ENCODE results near the gene FANCB.

The FANCB gene

GRCh38 chrX:14832586-14832985 lies 40.3 kb downstream of the FANCB start:
- H3K9me3 ChIP-seq (replicated peaks in 1 of 2; ENCODE audit: control insufficient read depth in 2 of 2, insufficient read depth in 1 of 2, low read depth in 1 of 2, low read length in 2 of 2), result no peaks in the 10 kb centered on the region
- H3K27me3 ChIP-seq (ENCODE audit: control insufficient read depth in 3 of 3, insufficient read depth in 3 of 3, low read depth in 1 of 3, low read length in 3 of 3), result no peaks in the 10 kb centered on the region
- peaks cover 0 to 15% of the 10 kb centered on the region in 2 donors for H3K36me3 ChIP-seq (replicated peaks in 1 of 2; ENCODE audit: control insufficient read depth in 2 of 2, insufficient read depth in 2 of 2, low read length in 2 of 2)
- H3K4me2 ChIP-seq (ENCODE audit: insufficient read depth, low read length, poor library complexity, severe bottlenecking), result no peak overlapping the region
- no peak overlapping the region for H2BK120ac ChIP-seq (ENCODE audit: low read depth, low read length)
- no peak overlapping the region for H3K27ac ChIP-seq (replicated peaks; ENCODE audit: low read length)
- no peak for DNase-seq (ENCODE audit: low spot score)
- H4K8ac ChIP-seq (ENCODE audit: low read depth, low read length), result no peak overlapping the region
- H2BK5ac ChIP-seq (ENCODE audit: low read length), result no peak overlapping the region
- no peak overlapping the region for H3K18ac ChIP-seq (ENCODE audit: low read length)
- H3K23ac ChIP-seq (ENCODE audit: low read depth, low read length, poor library complexity), result no peak overlapping the region
- no peak overlapping the region for H2BK12ac ChIP-seq (ENCODE audit: low read length)
- no peak overlapping the region for H2AFZ ChIP-seq (ENCODE audit: low read length)
- no peak overlapping the region for H2AK5ac ChIP-seq (ENCODE audit: low read depth, low read length)
- H3K4ac ChIP-seq (ENCODE audit: low read length), result no peak overlapping the region
- H4K91ac ChIP-seq (ENCODE audit: low read depth, low read length, poor library complexity), result no peak overlapping the region
- H2BK15ac ChIP-seq (ENCODE audit: low read length), result no peak overlapping the region
- no peaks in the 10 kb centered on the region for H3K4me1 ChIP-seq (ENCODE audit: control insufficient read depth in 2 of 2, insufficient read depth in 1 of 2, low read depth in 1 of 2, low read length in 2 of 2)
- H3K14ac ChIP-seq (ENCODE audit: low read length), result no peak overlapping the region
- H3K4me3 ChIP-seq (ENCODE audit: low read length in 2 of 2), result no peak overlapping the region
- no peak overlapping the region for H3K9ac ChIP-seq (ENCODE audit: low read depth, low read length, poor library complexity)
- H3K79me1 ChIP-seq (ENCODE audit: low read depth, low read length), result no peaks in the 10 kb centered on the region

DNA sequence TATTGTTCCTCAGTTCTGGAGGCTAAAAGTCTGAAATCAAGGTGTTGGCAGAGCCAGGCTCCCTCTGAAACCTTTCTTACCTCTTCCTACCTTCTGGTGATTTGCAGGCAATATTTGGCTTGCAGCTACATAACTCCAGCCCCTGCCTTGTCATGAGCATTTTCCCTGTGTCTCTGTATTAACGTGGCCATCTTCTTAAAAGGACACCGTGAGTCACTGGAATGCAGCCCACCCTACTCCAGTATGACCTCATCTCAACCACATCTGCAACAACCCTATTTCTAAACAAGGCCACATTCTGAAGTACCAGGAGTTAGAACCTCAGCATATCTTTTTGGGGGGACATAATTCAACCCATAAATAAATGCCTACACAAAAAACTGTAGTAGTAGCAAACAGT lies 40.7 kb downstream of the FANCB start:
- Histone ChIP-seq H3K79me1 (ENCODE audit: low read depth, low read length) (no peaks in the 10 kb centered on the region), H2BK15ac (ENCODE audit: low read length) (no peak overlapping the region), H3K4ac (ENCODE audit: low read length) (no peak overlapping the region), H2AFZ (ENCODE audit: low read length) (no peak overlapping the region), H3K9me3 (replicated peaks in 1 of 2; ENCODE audit: control insufficient read depth in 2 of 2, insufficient read depth in 1 of 2, low read depth in 1 of 2, low read length in 2 of 2) (no peaks in the 10 kb centered on the region), H4K8ac (ENCODE audit: low read depth, low read length) (no peak overlapping the region), H3K36me3 (replicated peaks in 1 of 2; ENCODE audit: control insufficient read depth in 2 of 2, insufficient read depth in 2 of 2, low read length in 2 of 2) (peaks cover 0 to 15% of the 10 kb centered on the region in 2 donors), H3K27ac (replicated peaks; ENCODE audit: low read length) (no peak overlapping the region), H2BK120ac (ENCODE audit: low read depth, low read length) (no peak overlapping the region), H3K4me1 (ENCODE audit: control insufficient read depth in 2 of 2, insufficient read depth in 1 of 2, low read depth in 1 of 2, low read length in 2 of 2) (no peaks in the 10 kb centered on the region), H4K91ac (ENCODE audit: low read depth, low read length, poor library complexity) (no peak overlapping the region), H2AK5ac (ENCODE audit: low read depth, low read length) (no peak overlapping the region), H2BK12ac (ENCODE audit: low read length) (no peak overlapping the region), H3K4me3 (ENCODE audit: low read length in 2 of 2) (no peak overlapping the region), H2BK5ac (ENCODE audit: low read length) (no peak overlapping the region), H3K4me2 (ENCODE audit: insufficient read depth, low read length, poor library complexity, severe bottlenecking) (no peak overlapping the region), H3K23ac (ENCODE audit: low read depth, low read length, poor library complexity) (no peak overlapping the region), H3K9ac (ENCODE audit: low read depth, low read length, poor library complexity) (no peak overlapping the region), H3K14ac (ENCODE audit: low read length) (no peak overlapping the region), H3K27me3 (ENCODE audit: control insufficient read depth in 3 of 3, insufficient read depth in 3 of 3, low read depth in 1 of 3, low read length in 3 of 3) (no peaks in the 10 kb centered on the region), H3K18ac (ENCODE audit: low read length) (no peak overlapping the region)
- no peak for DNase-seq (ENCODE audit: low spot score)
- WGBS, 2 donors (ENCODE audit: extremely low coverage in 2 of 2, insufficient read length in 2 of 2, insufficient replicate concordance in 1 of 2), result no CpG with 5 or more reads among the region's 2 CpGs

DNA sequence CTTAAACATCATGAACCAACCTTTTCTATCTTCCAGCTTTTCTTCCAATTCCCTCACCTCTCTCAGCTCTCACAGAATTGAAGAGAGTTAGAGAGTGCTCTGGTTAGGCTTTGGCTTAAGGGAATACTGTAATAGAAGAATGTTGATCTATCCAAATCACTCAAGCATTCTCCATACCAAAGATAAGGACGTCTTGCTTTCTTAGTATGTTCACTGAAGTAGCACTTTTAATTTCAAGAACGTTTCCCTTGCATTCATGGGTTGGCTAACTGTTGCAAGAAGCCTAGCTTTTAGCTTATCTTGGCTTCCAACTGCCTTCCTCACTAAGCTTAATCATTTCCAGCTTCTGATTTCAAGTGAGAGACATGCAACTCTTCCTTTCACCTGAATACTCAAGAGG lies 43.2 kb downstream of the FANCB start:
- no peak overlapping the region for H2AK5ac ChIP-seq (ENCODE audit: low read depth, low read length)
- H3K18ac ChIP-seq (ENCODE audit: low read length), result no peak overlapping the region
- no peak overlapping the region for H3K4me3 ChIP-seq (ENCODE audit: low read length in 2 of 2)
- no peaks in the 10 kb centered on the region for H3K79me1 ChIP-seq (ENCODE audit: low read depth, low read length)
- no CpG with 5 or more reads among the region's 2 CpGs for WGBS, 2 donors (ENCODE audit: extremely low coverage in 2 of 2, insufficient read length in 2 of 2, insufficient replicate concordance in 1 of 2)
- no peak overlapping the region for H3K23ac ChIP-seq (ENCODE audit: low read depth, low read length, poor library complexity)
- no peak overlapping the region for H4K91ac ChIP-seq (ENCODE audit: low read depth, low read length, poor library complexity)
- no peak overlapping the region for H4K8ac ChIP-seq (ENCODE audit: low read depth, low read length)
- no peak overlapping the region for H2BK15ac ChIP-seq (ENCODE audit: low read length)
- no peaks in the 10 kb centered on the region for H3K27me3 ChIP-seq (ENCODE audit: control insufficient read depth in 3 of 3, insufficient read depth in 3 of 3, low read depth in 1 of 3, low read length in 3 of 3)
- H2AFZ ChIP-seq (ENCODE audit: low read length), result no peak overlapping the region
- no peaks in the 10 kb centered on the region for H3K4me1 ChIP-seq (ENCODE audit: control insufficient read depth in 2 of 2, insufficient read depth in 1 of 2, low read depth in 1 of 2, low read length in 2 of 2)
- H3K4ac ChIP-seq (ENCODE audit: low read length), result no peak overlapping the region
- no peak overlapping the region for H2BK12ac ChIP-seq (ENCODE audit: low read length)
- DNase-seq (ENCODE audit: low spot score), result no peak
- no peak overlapping the region for H2BK5ac ChIP-seq (ENCODE audit: low read length)
- H3K9me3 ChIP-seq (replicated peaks in 1 of 2; ENCODE audit: control insufficient read depth in 2 of 2, insufficient read depth in 1 of 2, low read depth in 1 of 2, low read length in 2 of 2), result no peaks in the 10 kb centered on the region
- no peak overlapping the region for H3K27ac ChIP-seq (replicated peaks; ENCODE audit: low read length)
- H3K4me2 ChIP-seq (ENCODE audit: insufficient read depth, low read length, poor library complexity, severe bottlenecking), result no peak overlapping the region
- H3K14ac ChIP-seq (ENCODE audit: low read length), result no peak overlapping the region
- no peak overlapping the region for H2BK120ac ChIP-seq (ENCODE audit: low read depth, low read length)
- H3K9ac ChIP-seq (ENCODE audit: low read depth, low read length, poor library complexity), result no peak overlapping the region
- peaks cover 0 to 2% of the 10 kb centered on the region in 2 donors for H3K36me3 ChIP-seq (replicated peaks in 1 of 2; ENCODE audit: control insufficient read depth in 2 of 2, insufficient read depth in 2 of 2, low read length in 2 of 2)

GRCh38 chrX:14826319-14826718 lies 46.5 kb downstream of the FANCB start:
- Histone ChIP-seq H2BK15ac (ENCODE audit: low read length) (no peak overlapping the region), H3K79me1 (ENCODE audit: low read depth, low read length) (no peaks in the 10 kb centered on the region), H3K27me3 (ENCODE audit: control insufficient read depth in 3 of 3, insufficient read depth in 3 of 3, low read depth in 1 of 3, low read length in 3 of 3) (peaks cover 0 to 4% (median 0%) of the 10 kb centered on the region in 3 experiments), H3K36me3 (replicated peaks in 1 of 2; ENCODE audit: control insufficient read depth in 2 of 2, insufficient read depth in 2 of 2, low read length in 2 of 2) (no peaks in the 10 kb centered on the region), H4K91ac (ENCODE audit: low read depth, low read length, poor library complexity) (no peak overlapping the region), H3K4ac (ENCODE audit: low read length) (no peak overlapping the region), H2AFZ (ENCODE audit: low read length) (no peak overlapping the region), H2BK5ac (ENCODE audit: low read length) (no peak overlapping the region), H2BK120ac (ENCODE audit: low read depth, low read length) (no peak overlapping the region), H3K4me2 (ENCODE audit: insufficient read depth, low read length, poor library complexity, severe bottlenecking) (no peak overlapping the region), H3K14ac (ENCODE audit: low read length) (no peak overlapping the region), H2AK5ac (ENCODE audit: low read depth, low read length) (no peak overlapping the region), H3K9ac (ENCODE audit: low read depth, low read length, poor library complexity) (no peak overlapping the region), H3K23ac (ENCODE audit: low read depth, low read length, poor library complexity) (no peak overlapping the region), H3K27ac (replicated peaks; ENCODE audit: low read length) (no peak overlapping the region), H3K18ac (ENCODE audit: low read length) (no peak overlapping the region), H3K4me1 (ENCODE audit: control insufficient read depth in 2 of 2, insufficient read depth in 1 of 2, low read depth in 1 of 2, low read length in 2 of 2) (no peaks in the 10 kb centered on the region), H4K8ac (ENCODE audit: low read depth, low read length) (no peak overlapping the region), H2BK12ac (ENCODE audit: low read length) (no peak overlapping the region), H3K9me3 (replicated peaks in 1 of 2; ENCODE audit: control insufficient read depth in 2 of 2, insufficient read depth in 1 of 2, low read depth in 1 of 2, low read length in 2 of 2) (no peaks in the 10 kb centered on the region), H3K4me3 (ENCODE audit: low read length in 2 of 2) (no peak overlapping the region)
- no CpG with 5 or more reads among the region's 3 CpGs for WGBS, 2 donors (ENCODE audit: extremely low coverage in 2 of 2, insufficient read length in 2 of 2, insufficient replicate concordance in 1 of 2)
- no peak for DNase-seq (ENCODE audit: low spot score)
